ENCODE results near the gene SNRPA1.

Gene SNRPA1

GRCh38 chr15:101255615-101256241 lies 39.3 kb downstream of the SNRPA1 start:
- DNase-seq, result peak in 1 of 2 donors; percentile 55

DNA sequence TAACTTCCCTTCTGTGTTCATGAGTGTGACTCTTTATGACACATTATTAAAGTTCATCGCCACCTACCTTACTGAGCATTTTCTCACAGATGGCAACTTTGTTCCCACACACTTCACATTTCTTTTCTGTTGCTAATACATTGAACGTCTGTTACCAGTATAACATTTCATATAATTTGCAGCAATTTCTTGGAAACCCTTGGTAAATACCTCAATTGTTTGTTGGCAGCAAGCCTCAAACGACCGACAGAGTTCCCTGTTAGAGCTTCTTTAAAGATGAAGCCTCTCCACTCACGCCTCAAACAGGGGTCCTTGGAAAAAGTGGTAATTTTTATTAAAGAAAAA lies 40.0 kb downstream of the SNRPA1 start:
- no peak for DNase-seq

- no peak for DNase-seq
Measured at GRCh38 chr15:101254157-101255050, 40.6 kb downstream of the SNRPA1 start.

GRCh38 chr15:101252836-101253235 lies 42.2 kb downstream of the SNRPA1 start:
- DNase-seq, result no peak

GRCh38 chr15:101251830-101252820 lies 42.9 kb downstream of the SNRPA1 start, which contains the start of gene CHSY1:
TSS of gene CHSY1 (minus strand) at chr15:101252048. CDS start at chr15:101251456, 592 bp downstream.
- DNase-seq, result peak; percentile 67 to 74

GRCh38 chr15:101250873-101251829 lies 43.9 kb downstream of the SNRPA1 start:
- DNase-seq, result no peak

GRCh38 chr15:101250341-101250831 lies 44.7 kb downstream of the SNRPA1 start:
- no peak for DNase-seq

DNA sequence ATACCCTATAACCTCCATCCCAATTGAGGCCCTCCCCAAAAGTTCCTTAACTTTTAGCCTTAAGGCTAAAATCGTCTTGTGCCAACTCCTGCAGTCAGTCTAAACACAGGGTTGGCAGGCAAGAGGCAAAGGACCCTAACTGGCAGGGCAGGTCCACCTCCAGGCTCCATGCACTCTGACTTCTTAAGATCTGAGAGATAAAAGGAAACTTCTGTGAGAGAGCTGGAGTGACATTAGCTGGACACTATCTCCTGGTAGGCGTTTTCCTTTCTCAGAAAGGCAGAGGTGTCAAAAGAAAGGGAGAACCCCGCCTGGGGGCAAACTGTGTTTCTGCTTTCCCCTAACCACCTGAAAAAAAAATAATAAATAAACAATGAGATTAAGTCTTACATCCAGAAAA lies 46.8 kb downstream of the SNRPA1 start:
- DNase-seq, result no peak

DNA sequence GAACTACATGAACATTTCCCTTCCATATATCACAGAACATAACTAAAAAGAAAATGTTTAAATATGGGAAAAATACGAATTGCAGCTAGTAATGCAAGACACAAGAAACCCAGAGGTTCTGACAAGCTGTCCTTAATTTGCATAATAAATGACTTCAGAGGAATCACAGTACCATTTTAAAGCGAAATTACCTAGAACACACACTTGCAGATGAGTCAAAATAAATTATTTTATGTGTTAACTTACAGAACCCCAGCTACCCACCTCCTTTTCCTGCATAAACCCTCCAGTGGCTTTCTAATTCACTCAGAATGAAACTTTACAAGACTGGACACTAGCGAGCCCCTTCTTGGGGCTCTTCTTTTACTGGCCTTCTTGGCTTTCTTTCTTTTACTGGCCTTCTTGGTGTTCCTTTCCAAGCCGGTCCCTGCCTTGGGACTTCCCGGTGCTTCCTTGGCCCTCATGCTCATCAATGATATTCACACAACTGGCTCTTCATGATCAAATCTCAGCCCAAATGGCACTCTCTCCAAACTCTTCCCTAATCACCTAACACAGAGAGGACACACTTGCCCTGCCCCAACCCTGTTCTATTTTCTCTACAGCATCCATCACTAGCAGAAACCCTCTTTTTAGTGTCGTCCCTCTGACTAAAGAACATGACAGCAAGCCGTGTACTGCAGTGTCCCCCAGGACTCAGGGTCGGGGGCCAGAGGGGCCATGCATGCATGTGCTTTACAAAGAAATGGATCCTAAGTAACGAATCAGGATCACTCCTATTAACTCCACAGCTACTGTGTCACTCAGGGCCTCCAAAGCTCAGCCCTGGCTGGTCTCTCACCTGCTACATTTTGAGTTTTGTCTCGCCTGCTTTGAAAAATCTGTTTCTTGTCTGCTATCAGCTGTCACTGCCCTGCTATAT lies 48.0 kb downstream of the SNRPA1 start:
- DNase-seq, result no peak

- no peak for DNase-seq
Measured at GRCh38 chr15:101246391-101246790, 48.7 kb downstream of the SNRPA1 start.

DNA sequence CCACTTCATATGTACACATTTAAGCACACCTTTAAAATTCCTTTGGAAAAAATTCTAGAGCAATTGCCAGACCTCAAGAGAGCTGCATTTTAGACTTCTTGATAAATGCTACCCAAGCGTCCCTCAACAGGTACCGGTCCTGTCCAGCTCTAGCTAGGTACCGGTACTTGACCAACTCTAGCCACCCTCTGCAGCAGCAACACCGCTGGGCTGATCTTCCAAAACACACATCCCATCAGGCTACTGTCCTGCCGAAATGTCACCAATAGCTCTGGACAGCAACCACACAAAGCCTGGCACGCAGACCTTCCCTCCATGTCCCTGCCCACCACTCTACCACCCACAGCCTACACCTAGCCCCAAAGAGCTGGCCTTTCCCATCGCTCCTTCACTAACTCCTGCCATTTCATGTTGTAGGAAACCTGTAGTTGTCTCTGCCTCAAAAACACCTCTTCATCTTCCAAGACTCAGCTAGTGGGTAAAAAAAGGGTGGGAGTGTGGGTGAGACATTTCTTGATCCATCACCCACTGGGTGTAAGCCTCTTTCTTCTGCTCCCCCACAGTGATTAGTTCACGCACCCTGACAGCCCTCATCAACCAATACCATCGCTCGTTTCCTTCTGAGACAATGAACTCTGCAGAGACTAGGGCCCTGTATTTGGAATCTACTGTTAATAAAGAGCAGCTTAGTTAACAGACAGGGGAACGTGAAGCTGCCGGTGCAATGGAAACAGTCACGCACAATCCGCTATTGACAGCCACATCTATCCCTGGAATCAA lies 50.0 kb downstream of the SNRPA1 start:
- no peak for DNase-seq

DNA sequence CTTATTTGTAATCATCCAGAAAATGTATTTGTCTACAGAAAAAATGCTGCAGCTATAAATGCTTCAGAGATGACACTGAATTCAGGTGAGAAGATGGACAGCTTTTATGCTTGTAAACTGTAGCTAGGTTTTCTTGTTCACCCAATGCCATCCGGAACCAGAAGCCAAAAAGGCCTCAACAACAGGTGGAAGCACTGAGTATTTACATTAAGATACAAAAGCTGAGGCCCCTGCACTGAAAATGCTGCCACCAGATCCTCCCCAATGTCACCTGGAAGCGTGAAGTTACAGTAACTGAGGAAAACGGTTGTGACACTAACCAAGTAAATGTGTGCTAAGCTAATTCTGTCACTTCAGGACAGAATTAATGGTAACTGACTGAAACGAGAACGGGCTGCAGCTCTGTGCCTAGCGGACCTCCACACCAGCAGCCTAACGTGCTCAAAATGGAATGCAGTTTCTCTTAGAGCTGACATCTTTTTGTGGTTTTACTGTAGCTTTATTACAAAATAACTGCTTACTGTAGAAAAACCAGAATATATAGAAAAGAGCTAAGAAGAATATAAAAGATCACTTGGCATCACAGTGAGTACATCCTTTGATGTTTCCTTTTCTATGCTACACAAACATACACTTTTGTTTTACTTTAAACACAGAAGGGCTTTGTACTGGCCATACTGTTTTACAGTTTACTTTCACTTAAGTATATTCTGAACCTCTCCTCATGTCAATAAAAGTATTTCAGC lies 50.8 kb downstream of the SNRPA1 start:
- DNase-seq, result no peak

DNA sequence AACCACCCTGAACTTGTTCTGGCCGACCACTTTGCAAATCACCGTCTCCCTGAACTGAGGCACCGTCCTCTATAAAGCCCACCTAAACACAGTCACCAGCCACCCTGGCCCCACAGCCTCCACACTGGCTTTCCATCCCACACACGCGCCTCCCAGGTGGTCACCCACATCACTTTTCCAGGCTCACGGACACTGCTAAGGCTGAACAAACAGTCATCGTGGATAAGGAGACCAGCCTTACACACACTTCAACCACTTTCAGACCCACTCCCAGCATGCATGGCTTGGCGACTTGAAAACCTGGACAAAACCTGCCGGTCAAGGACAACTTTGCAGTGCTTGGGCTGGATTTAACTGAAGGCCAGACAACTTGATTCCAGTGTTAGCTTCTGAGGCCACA lies 51.6 kb downstream of the SNRPA1 start:
- no peak for DNase-seq

DNA sequence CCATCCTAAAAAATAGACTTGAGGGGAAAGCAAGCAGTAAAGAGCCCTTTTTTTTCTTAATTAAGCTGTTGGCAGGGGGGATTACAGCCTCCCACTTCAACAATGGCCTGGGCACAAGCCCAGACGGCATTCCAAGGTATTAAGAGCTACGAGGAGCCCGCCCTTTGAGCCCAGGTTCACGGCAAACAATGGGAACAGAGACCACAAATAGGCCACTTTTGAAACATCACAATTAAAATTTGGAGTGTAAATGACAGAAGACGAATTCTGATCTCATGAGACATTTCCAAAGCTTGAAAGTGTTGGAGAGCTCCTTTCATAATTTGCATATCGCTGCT lies 52.1 kb downstream of the SNRPA1 start:
- DNase-seq, result no peak

DNA sequence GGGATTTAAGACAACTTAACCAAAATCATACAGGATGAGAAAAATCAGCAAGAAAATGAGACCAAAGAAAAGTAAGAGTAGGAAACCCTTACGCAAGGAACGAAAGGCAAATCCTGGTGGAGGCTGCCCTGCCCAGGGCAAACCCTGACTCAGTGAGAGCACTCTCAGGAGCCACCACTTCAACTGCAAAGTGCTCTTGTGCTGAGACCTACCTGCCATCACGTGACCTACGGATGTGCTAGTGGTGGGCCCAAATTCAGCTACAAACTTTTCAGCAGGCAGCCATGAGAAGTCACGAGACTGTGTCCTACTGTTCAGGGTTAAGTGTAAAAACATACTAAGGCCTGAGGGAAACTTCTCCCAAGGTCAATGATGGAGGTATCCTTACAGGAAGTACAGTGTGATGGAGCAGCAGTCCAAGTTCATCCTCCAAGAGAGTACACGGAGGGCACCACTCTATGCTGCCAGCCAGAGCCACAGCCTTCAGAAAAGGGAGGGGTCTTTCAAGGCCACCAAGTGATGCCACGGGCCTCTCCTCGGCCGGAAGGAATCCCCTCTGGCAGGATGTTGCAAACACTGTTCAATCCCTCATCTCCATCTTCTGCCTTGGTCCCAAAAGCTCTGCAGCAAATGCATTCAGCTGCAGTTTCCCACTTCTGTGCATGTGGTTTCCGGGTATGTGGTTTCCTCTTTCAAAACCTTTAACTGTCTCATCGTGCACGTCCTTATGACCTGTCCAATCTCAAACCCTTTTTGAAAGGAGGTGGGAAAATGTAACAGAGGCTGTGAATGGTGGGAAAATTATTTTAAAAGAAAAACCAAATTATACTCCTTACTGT lies 52.7 kb downstream of the SNRPA1 start:
- peak in 1 of 2 donors; percentile 75 for DNase-seq

GRCh38 chr15:101240358-101240757 lies 54.7 kb downstream of the SNRPA1 start:
- DNase-seq, result no peak

DNA sequence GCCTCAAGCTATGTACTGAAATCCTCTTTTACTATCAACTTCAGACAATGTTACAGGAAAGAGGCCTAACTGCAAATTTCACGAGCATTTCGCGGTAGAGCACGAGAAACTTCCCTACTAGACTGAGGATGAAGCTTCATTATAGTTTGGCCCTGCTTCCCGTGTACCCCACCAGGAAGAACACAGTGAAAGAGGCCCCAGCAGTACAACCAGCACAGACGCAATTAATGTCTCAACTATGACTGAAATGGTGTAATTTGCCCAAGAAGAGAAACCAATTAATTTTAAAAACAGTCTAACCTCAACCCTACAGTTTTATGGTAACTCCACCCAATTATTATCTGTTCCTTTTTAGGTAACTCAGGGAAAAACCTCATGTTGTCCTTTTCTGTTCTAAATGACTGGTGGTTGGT lies 55.3 kb downstream of the SNRPA1 start:
- DNase-seq, result no peak

DNA sequence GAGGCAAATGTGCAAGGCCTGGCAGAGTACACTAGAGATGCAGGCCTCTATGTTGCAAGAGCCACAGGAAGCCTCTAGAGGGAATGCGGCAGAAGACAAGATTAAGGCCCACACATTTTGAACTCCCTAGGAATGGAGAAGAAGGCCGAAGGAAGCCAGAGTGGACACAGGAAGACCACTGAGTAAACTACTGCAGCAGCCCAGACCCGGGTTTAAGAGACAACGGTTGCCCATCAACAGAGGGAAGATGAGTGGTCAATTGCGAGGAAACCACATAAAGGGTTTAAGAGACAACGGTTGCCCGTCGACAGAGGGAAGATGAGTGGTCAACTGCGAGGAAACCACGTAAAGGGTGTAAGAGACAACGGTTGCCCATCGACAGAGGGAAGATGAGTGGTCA lies 57.8 kb downstream of the SNRPA1 start:
- no peak for DNase-seq
